OCI-LY7 (cell line): ENCODE data around the gene FAAP100.

Source experiments
- CTCF ChIP-seq: fragments of 200-600 bp; sonication (generic); conservative IDR thresholded peaks from 2 replicates; pipeline ENCODE4 v1.5.1; 2014; ENCODE audit warnings: mild to moderate bottlenecking, antibody characterized with exemption, low read length, moderate library complexity, mixed read lengths
- EZH2phosphoT487 ChIP-seq: fragments of 200-600 bp; sonication (generic); IDR thresholded peaks from 2 replicates; pipeline ENCODE4 v1.6.1; 2018; ENCODE audit warnings: low read depth, borderline replicate concordance, mild to moderate bottlenecking, mixed run types, antibody characterized with exemption, low read length, moderate library complexity, mixed read lengths

GRCh38 chr17:81528651-81529436 is 23.3 kb downstream of the FAAP100 start:
- TF ChIP-seq CTCF: no peak
- no peak for TF ChIP-seq EZH2phosphoT487
